ENCODE results near the gene ODAPH.

ODAPH gene

GRCh38 chr4:75545526-75545925 lies 10.3 kb upstream of the ODAPH start:
- no peaks in the 10 kb centered on the region for H3K79me2 ChIP-seq (ENCODE audit: insufficient read depth, low read length)
- no peaks in the 10 kb centered on the region for H4K20me1 ChIP-seq (ENCODE audit: insufficient read depth, low read length)
- H3K4me2 ChIP-seq (ENCODE audit: insufficient read depth, low read length): no peak overlapping the region
- H2AFZ ChIP-seq (ENCODE audit: low read depth, low read length): no peak overlapping the region
- no peak overlapping the region for H3K9ac ChIP-seq (ENCODE audit: low read depth, low read length)
- H3K27me3 ChIP-seq (ENCODE audit: insufficient read depth, low read length, poor library complexity): no peaks in the 10 kb centered on the region
- H3K36me3 ChIP-seq (ENCODE audit: insufficient read depth, low read length): 0 out of 2 replicates have a peak, but pooled peaks cover 2% of the 10 kb centered on the region
- no peaks in the 10 kb centered on the region for H3K9me3 ChIP-seq (ENCODE audit: insufficient read depth, low read length, severe bottlenecking)
- ATAC-seq (ENCODE audit: insufficient read depth, low read depth) (no peak), DNase-seq (no peak)
- TF ChIP-seq CTCF (IDR thresholded peaks at IDR 0.05; ENCODE audit: borderline replicate concordance, extremely low read depth, low read length, poor library complexity, severe bottlenecking) (no peak), EZH2 (IDR thresholded peaks at IDR 0.05; ENCODE audit: borderline replicate concordance, low read depth, low read length, severe bottlenecking) (no peak)
- H3K4me3 ChIP-seq (ENCODE audit: low read depth in 1 of 2, low read length in 2 of 2): no peak overlapping the region
- H3K27ac ChIP-seq (ENCODE audit: low read length): no peak overlapping the region
- H3K4me1 ChIP-seq (ENCODE audit: insufficient read depth, low read length): no peaks in the 10 kb centered on the region

DNA sequence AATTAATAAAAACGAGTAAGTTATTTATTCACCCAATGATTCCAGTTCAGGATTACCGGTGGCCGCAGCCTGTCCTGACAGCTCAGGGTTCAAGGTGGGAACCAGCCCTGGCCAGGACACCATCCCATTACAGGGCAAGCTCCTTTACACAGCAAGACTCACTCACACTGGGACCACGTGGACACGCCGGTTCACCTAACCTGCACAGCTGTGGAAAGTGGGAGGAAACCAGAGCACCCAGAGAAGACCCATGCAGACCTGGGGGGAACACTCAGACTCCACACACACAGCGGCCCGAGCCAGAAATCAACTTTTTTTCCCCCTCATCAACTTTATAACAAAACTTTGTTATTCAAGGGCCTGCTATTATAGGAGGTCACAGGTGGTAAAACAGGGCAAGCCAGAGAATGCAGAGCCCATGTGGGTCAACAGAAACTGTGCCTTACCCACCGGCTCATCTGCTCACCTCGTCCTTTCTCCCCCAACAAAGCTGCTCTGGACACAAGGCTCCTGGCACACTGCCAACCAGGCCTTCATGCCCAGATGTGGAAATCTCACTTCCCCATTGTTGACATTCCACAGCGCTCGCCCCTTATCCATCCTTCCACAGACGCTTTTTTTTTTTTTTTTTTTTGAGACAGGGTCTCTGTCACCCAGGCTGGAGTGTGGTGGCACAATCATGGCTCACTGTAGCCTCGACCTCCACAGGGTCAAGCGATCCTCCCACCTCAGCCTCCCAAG lies 8.0 kb upstream of the ODAPH start:
- Histone ChIP-seq H3K4me2 (ENCODE audit: insufficient read depth, low read length) (no peak overlapping the region), H3K9ac (ENCODE audit: low read depth, low read length) (no peak overlapping the region), H3K9me3 (ENCODE audit: insufficient read depth, low read length, severe bottlenecking) (no peaks in the 10 kb centered on the region), H3K79me2 (ENCODE audit: insufficient read depth, low read length) (no peaks in the 10 kb centered on the region), H3K27me3 (ENCODE audit: insufficient read depth, low read length, poor library complexity) (no peaks in the 10 kb centered on the region), H2AFZ (ENCODE audit: low read depth, low read length) (no peak overlapping the region), H3K4me1 (ENCODE audit: insufficient read depth, low read length) (no peaks in the 10 kb centered on the region), H3K27ac (ENCODE audit: low read length) (no peak overlapping the region), H4K20me1 (ENCODE audit: insufficient read depth, low read length) (no peaks in the 10 kb centered on the region), H3K36me3 (ENCODE audit: insufficient read depth, low read length) (no peaks in the 10 kb centered on the region), H3K4me3 (ENCODE audit: low read depth in 1 of 2, low read length in 2 of 2) (no peak overlapping the region)
- DNase-seq (no peak), ATAC-seq (ENCODE audit: insufficient read depth, low read depth) (no peak)
- TF ChIP-seq CTCF (IDR thresholded peaks at IDR 0.05; ENCODE audit: borderline replicate concordance, extremely low read depth, low read length, poor library complexity, severe bottlenecking) (no peak), EZH2 (IDR thresholded peaks at IDR 0.05; ENCODE audit: borderline replicate concordance, low read depth, low read length, severe bottlenecking) (no peak)

DNA sequence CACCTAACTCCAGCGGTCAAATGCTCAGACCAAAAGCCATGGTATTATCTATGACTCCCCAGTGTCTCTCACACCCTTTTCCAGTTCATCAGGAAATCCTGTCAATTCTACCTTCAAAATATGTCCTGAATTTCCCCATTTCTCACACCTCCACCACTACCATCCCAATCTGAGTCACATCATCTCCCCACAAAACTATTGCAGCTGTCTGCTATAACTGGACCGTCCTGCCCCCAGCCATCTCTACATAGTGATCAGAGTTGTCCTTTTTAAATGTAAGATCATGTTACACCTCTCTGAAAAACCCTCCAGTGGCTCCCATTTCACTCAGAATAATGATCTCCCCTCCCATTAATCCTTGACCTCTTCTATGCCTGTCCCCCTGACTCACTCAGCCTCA lies 6.8 kb upstream of the ODAPH start:
- Histone ChIP-seq H2AFZ (ENCODE audit: low read depth, low read length) (no peak overlapping the region), H3K9me3 (ENCODE audit: insufficient read depth, low read length, severe bottlenecking) (no peaks in the 10 kb centered on the region), H3K79me2 (ENCODE audit: insufficient read depth, low read length) (no peaks in the 10 kb centered on the region), H3K27me3 (ENCODE audit: insufficient read depth, low read length, poor library complexity) (no peaks in the 10 kb centered on the region), H4K20me1 (ENCODE audit: insufficient read depth, low read length) (no peaks in the 10 kb centered on the region), H3K36me3 (ENCODE audit: insufficient read depth, low read length) (no peaks in the 10 kb centered on the region), H3K9ac (ENCODE audit: low read depth, low read length) (no peak overlapping the region), H3K4me3 (ENCODE audit: low read depth in 1 of 2, low read length in 2 of 2) (no peak overlapping the region), H3K4me2 (ENCODE audit: insufficient read depth, low read length) (no peak overlapping the region), H3K4me1 (ENCODE audit: insufficient read depth, low read length) (no peaks in the 10 kb centered on the region), H3K27ac (ENCODE audit: low read length) (no peak overlapping the region)
- DNase-seq: no peak
- ATAC-seq (ENCODE audit: insufficient read depth, low read depth): no peak
- TF ChIP-seq CTCF (IDR thresholded peaks at IDR 0.05; ENCODE audit: borderline replicate concordance, extremely low read depth, low read length, poor library complexity, severe bottlenecking) (no peak), EZH2 (IDR thresholded peaks at IDR 0.05; ENCODE audit: borderline replicate concordance, low read depth, low read length, severe bottlenecking) (no peak)

Data from DND-41 (cell line).